ENCODE measurements around the gene SERPINI1. TPM values are rescaled to one million over a fixed set of nuclear protein-coding genes. Genes with fewer than 3 reads are reported as not detected.
"Not testable (repeated sequence)": the region's sequence is repeated elsewhere in the genome, so short reads cannot be mapped to it uniquely, and the experiment has no call there.

Gene SERPINI1
- total and polyA plus RNA-seq, 3 donors from 2014 or later: 13.3 to 24.0 (median 17.6) TPM

- H3K9me3 ChIP-seq: no peaks in the 10 kb centered on the region
- no peak overlapping the region for H3K4me3 ChIP-seq
- no peaks in the 10 kb centered on the region for H3K36me3 ChIP-seq (ENCODE audit: low read depth, missing control alignments)
- no peak for TF ChIP-seq POLR2A (IDR thresholded peaks at IDR 0.05)
- TF ChIP-seq, protein P1, sequence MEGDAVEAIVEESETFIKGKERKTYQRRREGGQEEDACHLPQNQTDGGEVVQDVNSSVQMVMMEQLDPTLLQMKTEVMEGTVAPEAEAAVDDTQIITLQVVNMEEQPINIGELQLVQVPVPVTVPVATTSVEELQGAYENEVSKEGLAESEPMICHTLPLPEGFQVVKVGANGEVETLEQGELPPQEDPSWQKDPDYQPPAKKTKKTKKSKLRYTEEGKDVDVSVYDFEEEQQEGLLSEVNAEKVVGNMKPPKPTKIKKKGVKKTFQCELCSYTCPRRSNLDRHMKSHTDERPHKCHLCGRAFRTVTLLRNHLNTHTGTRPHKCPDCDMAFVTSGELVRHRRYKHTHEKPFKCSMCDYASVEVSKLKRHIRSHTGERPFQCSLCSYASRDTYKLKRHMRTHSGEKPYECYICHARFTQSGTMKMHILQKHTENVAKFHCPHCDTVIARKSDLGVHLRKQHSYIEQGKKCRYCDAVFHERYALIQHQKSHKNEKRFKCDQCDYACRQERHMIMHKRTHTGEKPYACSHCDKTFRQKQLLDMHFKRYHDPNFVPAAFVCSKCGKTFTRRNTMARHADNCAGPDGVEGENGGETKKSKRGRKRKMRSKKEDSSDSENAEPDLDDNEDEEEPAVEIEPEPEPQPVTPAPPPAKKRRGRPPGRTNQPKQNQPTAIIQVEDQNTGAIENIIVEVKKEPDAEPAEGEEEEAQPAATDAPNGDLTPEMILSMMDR (IDR thresholded peaks at IDR 0.05): no peak
- no peak overlapping the region for H3K27ac ChIP-seq
- DNase-seq: no peak
- WGBS, 2 donors: 96 to 98% methylated on average over 8 to 12 of the region's 12 CpGs
- no peaks in the 10 kb centered on the region for H3K4me1 ChIP-seq
- intact Hi-C loops (cut with DNase I; ENCODE audit: low total_unique reads): no loop called here
- no peaks in the 10 kb centered on the region for H3K27me3 ChIP-seq
Observed at GRCh38 chr3:167821248-167821805, 85.8 kb downstream of the SERPINI1 start.

- TF ChIP-seq POLR2A (IDR thresholded peaks at IDR 0.05): no peak
- TF ChIP-seq, protein P1 (IDR thresholded peaks at IDR 0.05): no peak
- intact Hi-C loops (cut with DNase I; ENCODE audit: low total_unique reads): no loop called here
- WGBS, 2 donors: 72 to 80% methylated on average over 3 of the region's 3 CpGs
- H3K4me1 ChIP-seq: no peaks in the 10 kb centered on the region
- no peaks in the 10 kb centered on the region for H3K9me3 ChIP-seq
- no peak overlapping the region for H3K27ac ChIP-seq
- H3K4me3 ChIP-seq: no peak overlapping the region
- no peak for DNase-seq
- no peaks in the 10 kb centered on the region for H3K36me3 ChIP-seq (ENCODE audit: low read depth, missing control alignments)
- no peaks in the 10 kb centered on the region for H3K27me3 ChIP-seq
Observed at GRCh38 chr3:167823738-167824137, 88.2 kb downstream of the SERPINI1 start.

- DNase-seq; H3K36me3 ChIP-seq (ENCODE audit: low read depth, missing control alignments); H3K4me1 ChIP-seq; H3K9me3 ChIP-seq; H3K4me3 ChIP-seq; H3K27ac ChIP-seq; intact Hi-C loops (cut with DNase I; ENCODE audit: low total_unique reads); H3K27me3 ChIP-seq: not testable (repeated sequence)
- WGBS, 2 donors: 92 to 93% methylated on average over 11 of the region's 11 CpGs
Observed at GRCh38 chr3:167827588-167827987, 92.1 kb downstream of the SERPINI1 start.

DNA sequence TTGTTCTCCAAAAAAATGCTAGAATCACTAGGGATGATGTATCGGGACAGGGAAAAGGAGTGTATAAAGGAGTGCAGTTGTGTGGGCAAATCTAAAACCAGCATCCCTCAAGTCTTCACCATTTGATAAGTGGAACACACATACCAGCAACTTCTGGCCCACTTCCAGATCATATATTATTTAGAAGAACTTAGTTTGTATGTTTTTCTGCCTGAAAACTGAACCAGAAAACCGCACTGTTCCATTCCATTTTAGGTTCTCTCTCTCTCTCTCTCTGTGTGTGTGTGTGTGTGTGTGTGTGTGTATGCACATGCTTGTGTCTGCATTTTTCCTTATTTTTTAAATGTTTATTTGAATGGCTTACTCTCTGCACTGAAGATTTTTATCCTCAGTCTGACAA, 93.5 kb downstream of the SERPINI1 start:
- Histone ChIP-seq H3K4me1 (no peaks in the 10 kb centered on the region), H3K9me3 (no peaks in the 10 kb centered on the region), H3K4me3 (no peak overlapping the region), H3K36me3 (ENCODE audit: low read depth, missing control alignments) (no peaks in the 10 kb centered on the region), H3K27ac (no peak overlapping the region), H3K27me3 (no peaks in the 10 kb centered on the region)
- intact Hi-C loops (cut with DNase I; ENCODE audit: low total_unique reads): no loop called here
- DNase-seq: no peak
- TF ChIP-seq POLR2A (IDR thresholded peaks at IDR 0.05): no peak
- TF ChIP-seq, protein P1 (IDR thresholded peaks at IDR 0.05): no peak
- 71 to 74% methylated on average over 2 of the region's 2 CpGs for WGBS, 2 donors

DNA sequence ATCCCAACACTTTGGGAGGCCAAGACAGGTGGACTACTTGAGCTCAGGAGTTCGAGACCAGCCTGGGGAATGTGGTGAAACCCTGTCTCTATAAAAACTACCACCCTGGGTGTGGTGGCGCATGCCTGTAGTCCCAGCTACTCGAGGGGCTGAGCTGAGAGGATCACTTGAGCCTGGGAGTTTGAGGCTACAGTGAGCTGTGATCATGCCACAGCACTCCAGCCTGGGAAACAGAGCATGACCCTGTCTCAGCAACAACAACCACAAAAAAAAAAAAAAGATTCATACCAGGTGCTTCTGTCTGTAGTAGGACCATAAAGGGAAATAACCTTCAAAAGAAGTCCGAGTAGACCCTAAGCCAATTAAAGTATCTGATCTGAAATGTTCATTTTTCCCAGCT, 94.5 kb downstream of the SERPINI1 start:
- TF ChIP-seq POLR2A (IDR thresholded peaks at IDR 0.05): no peak
- TF ChIP-seq, protein P1 (IDR thresholded peaks at IDR 0.05): no peak
- Histone ChIP-seq H3K4me1 (no peaks in the 10 kb centered on the region), H3K27me3 (no peaks in the 10 kb centered on the region), H3K36me3 (ENCODE audit: low read depth, missing control alignments) (no peaks in the 10 kb centered on the region), H3K4me3 (no peak overlapping the region), H3K27ac (no peak overlapping the region), H3K9me3 (no peaks in the 10 kb centered on the region)
- no peak for DNase-seq
- WGBS, 2 donors: 74 to 79% methylated on average over 4 of the region's 4 CpGs
- intact Hi-C loops (cut with DNase I; ENCODE audit: low total_unique reads): no loop called here

All from testis (tissue), 3 donors.